ENCODE results near the gene BIRC7.

Gene BIRC7

GRCh38 chr20:63288581-63289251, 53.0 kb downstream of the BIRC7 start:
- TF ChIP-seq CTCF (IDR thresholded peaks at IDR 0.05; ENCODE audit: insufficient read depth, low read depth, low read length, missing control alignments) = no peak
- no peak for DNase-seq (ENCODE audit: low read depth)
- H3K4me3 ChIP-seq (ENCODE audit: low read length) = no peak overlapping the region

- TF ChIP-seq CTCF (IDR thresholded peaks at IDR 0.05; ENCODE audit: insufficient read depth, low read depth, low read length, missing control alignments) = no peak
- no peak for DNase-seq (ENCODE audit: low read depth)
- no peak overlapping the region for H3K4me3 ChIP-seq (ENCODE audit: low read length)
Observed at GRCh38 chr20:63289311-63290135, 53.8 kb downstream of the BIRC7 start.

Measured in epithelial cell of esophagus (primary cell).